Heart left ventricle (tissue), 16 donors: ENCODE measurements around the gene MESP1. TPM values are rescaled to one million over a fixed set of nuclear protein-coding genes. Genes with fewer than 3 reads are reported as not detected.

Experiments used
- ATAC-seq, 4 donors: fragments of 200-7000 bp; cut with Tn5 transposase; one replicate each; pipeline ENCODE4 v1.9.1; 2020 to 2022; ENCODE audit warnings: moderate library complexity in 4 of 4, mild to moderate bottlenecking in 3 of 4, moderate number of reproducible peaks in 1 of 4
- DNase-seq, 5 donors: peaks; one replicate each; pipeline ENCODE4 v3.0.0-alpha.2; 2020
- H3K27ac ChIP-seq, 12 donors: fragments of 200-600 bp; sonication (generic) in 4 of 12; one replicate each; pipeline versions ENCODE4 v1.5.0 to v1.8.0; 2016 to 2022; ENCODE audit warnings: mild to moderate bottlenecking in 2 of 12
- H3K27me3 ChIP-seq, 9 donors: fragments of 200-600 bp; sonication (generic) in 2 of 9; one replicate each; pipeline versions ENCODE4 v1.5.1 to v1.8.0; 2016 to 2022; ENCODE audit warnings: mild to moderate bottlenecking in 3 of 9
- H3K36me3 ChIP-seq, 9 donors: fragments of 200-600 bp; sonication (generic) in 2 of 9; one replicate each; pipeline versions ENCODE4 v1.5.0 to v1.8.0; 2018 to 2022; ENCODE audit warnings: mild to moderate bottlenecking in 2 of 9
- H3K4me1 ChIP-seq, 12 donors: fragments of 200-600 bp; sonication (generic) in 4 of 12; one replicate each; pipeline versions ENCODE4 v1.5.0 to v1.8.0; 2016 to 2022; ENCODE audit warnings: mild to moderate bottlenecking in 3 of 12
- H3K4me3 ChIP-seq, 12 donors: fragments of 200-600 bp; sonication (generic) in 4 of 12; one replicate each; pipeline versions ENCODE4 v1.5.0 to v1.8.0; 2017 to 2022; ENCODE audit warnings: mild to moderate bottlenecking in 9 of 12, moderate library complexity in 4 of 12
- H3K9me3 ChIP-seq, 12 donors: fragments of 200-600 bp; sonication (generic) in 4 of 12; one replicate each; pipeline versions ENCODE4 v1.5.0 to v1.8.0; 2016 to 2022; ENCODE audit warnings: mild to moderate bottlenecking in 1 of 12
- CTCF ChIP-seq, 12 donors: fragments of 200-600 bp; sonication (generic) in 4 of 12; IDR thresholded peaks; one replicate each; pipeline versions ENCODE4 v1.5.0 to v1.8.0; 2018 to 2022; ENCODE audit warnings: antibody characterized with exemption in 12 of 12, mild to moderate bottlenecking in 5 of 12
- POLR2A ChIP-seq, 2 donors: fragments of 450-650 bp; IDR thresholded peaks; one replicate each; pipeline ENCODE4 v1.6.1; 2017; ENCODE audit warnings: antibody characterized with exemption in 2 of 2, mild to moderate bottlenecking in 2 of 2, moderate library complexity in 2 of 2
- WGBS, 4 donors: extraction: QIAGEN DNeasy Blood & Tissue Kit in 2 of 4; methylation state at CpG; one replicate each; pipeline versions ENCODE4 v1.1.5 to v1.1.7; 2013 to 2018; 5-methylcytosine and 5-hydroxymethylcytosine counted together
- intact Hi-C, 10 donors: fragments of 100-400 bp; cut with DNase I; formaldehyde crosslinking; loops; one replicate each; pipeline versions ENCODE4 v1.11.1 to v1.14.2; 2022
- polyA plus RNA-seq, 2 donors: library from polyadenylated mRNA; stranded (reverse); fragments of 200-250 nt; gene quantifications; one replicate each; pipeline ENCODE4 v1.2.3, GENCODE V29; 2013
- total RNA-seq, 9 donors: library from RNA; depleted of rRNA in 2 of 9; stranded (reverse); fragments of >200 nt in 2 of 9; fragmentation: NEBNext Ultra II Directional in 3 of 9; extraction: Animal tissue kit (Norgen Biotek cat#: 25700) in 3 of 9; gene quantifications; one replicate each; pipeline versions ENCODE4 v1.1.0 to v1.2.4, GENCODE V29; 2016 to 2023
- donor health status: ischemic (EF 13 %, LVEDD 7.1; RV severe dilation, severe dysfunction).
- donor health status: healthy with polysubstance abuse.
- donor health status: DM: no; HTN: yes; CAD: no.
- donor health status: DM: no; HTN: no; CAD: no.
- donor health status: ischemic (EF 25% LVEDD 6.9; RV normal size, moderate dysfunction).
- donor health status: ischemic (EF 25% LVEDD 5.7; RV mildly dilated, moderate dysfunction).
- donor health status: healthy.
- donor health status: DM: yes; HTN: yes; CAD: no.
- donor health status: ischemic (EF 35%, LVEDD 5.7; RV mildly dilated, moderate dysfunction).
- donor health status: nonischemic (EF 11% LVEDD 7.7; RV severe dilation, severe dysfunction).
- donor health status: DM: yes; HTN: yes; CAD: no.
- donor health status: PGD.
- donor health status: ischemic (EF 29% LVEDD 5.4; RV normal size, mild dysfunction).
- donor health status: nonischemic (EF 23%, LVEDD 6.1; RV moderate dilation, normal function).

Gene MESP1
- total and polyA plus RNA-seq, 11 donors, result 0.43 to 6.9 (median 5.1) TPM

- Histone ChIP-seq H3K27ac (peak overlapping the region in 1 of 12 donors; percentile 81), H3K4me3 (peak overlapping the region in 3 of 12 donors; percentile 62 to 72 (median 72)), H3K27me3 (peaks cover 0 to 35% (median 4%) of the 10 kb centered on the region in 9 donors), H3K36me3 (no peaks in the 10 kb centered on the region), H3K9me3 (no peaks in the 10 kb centered on the region), H3K4me1 (peaks cover 0 to 18% (median 12%) of the 10 kb centered on the region in 12 donors)
- DNase-seq (no peak), ATAC-seq (no peak)
- TF ChIP-seq POLR2A (IDR thresholded peaks at IDR 0.05) (no peak), CTCF (IDR thresholded peaks at IDR 0.05) (no peak)
- intact Hi-C loops, result loop anchor here in 1 of 10 donors (10.0 kb wide), 1 partner anchor 105 kb away; no protein-coding TSS in a partner anchor
- 72 to 87% (median 73%) methylated on average over 3 to 4 of the region's 4 CpGs for WGBS, 4 donors
Measured at GRCh38 chr15:89749526-89749925, 1.5 kb downstream of the MESP1 start.

GRCh38 chr15:89749054-89749453 lies 2.0 kb downstream of the MESP1 start:
- Histone ChIP-seq H3K4me3 (no peak overlapping the region), H3K27me3 (peaks cover 0 to 40% (median 4%) of the 10 kb centered on the region in 9 donors), H3K27ac (peak overlapping the region in 1 of 12 donors; percentile 81), H3K4me1 (peaks cover 0 to 18% (median 12%) of the 10 kb centered on the region in 12 donors), H3K9me3 (no peaks in the 10 kb centered on the region), H3K36me3 (no peaks in the 10 kb centered on the region)
- no peak for TF ChIP-seq POLR2A (IDR thresholded peaks at IDR 0.05)
- TF ChIP-seq CTCF (IDR thresholded peaks at IDR 0.05), result no peak
- 84 to 90% (median 87%) methylated on average over 7 of the region's 7 CpGs for WGBS, 4 donors
- intact Hi-C loops, result loop anchor here in 1 of 10 donors (10.0 kb wide), 1 partner anchor 104 kb away; no protein-coding TSS in a partner anchor
- ATAC-seq (no peak), DNase-seq (no peak)

DNA sequence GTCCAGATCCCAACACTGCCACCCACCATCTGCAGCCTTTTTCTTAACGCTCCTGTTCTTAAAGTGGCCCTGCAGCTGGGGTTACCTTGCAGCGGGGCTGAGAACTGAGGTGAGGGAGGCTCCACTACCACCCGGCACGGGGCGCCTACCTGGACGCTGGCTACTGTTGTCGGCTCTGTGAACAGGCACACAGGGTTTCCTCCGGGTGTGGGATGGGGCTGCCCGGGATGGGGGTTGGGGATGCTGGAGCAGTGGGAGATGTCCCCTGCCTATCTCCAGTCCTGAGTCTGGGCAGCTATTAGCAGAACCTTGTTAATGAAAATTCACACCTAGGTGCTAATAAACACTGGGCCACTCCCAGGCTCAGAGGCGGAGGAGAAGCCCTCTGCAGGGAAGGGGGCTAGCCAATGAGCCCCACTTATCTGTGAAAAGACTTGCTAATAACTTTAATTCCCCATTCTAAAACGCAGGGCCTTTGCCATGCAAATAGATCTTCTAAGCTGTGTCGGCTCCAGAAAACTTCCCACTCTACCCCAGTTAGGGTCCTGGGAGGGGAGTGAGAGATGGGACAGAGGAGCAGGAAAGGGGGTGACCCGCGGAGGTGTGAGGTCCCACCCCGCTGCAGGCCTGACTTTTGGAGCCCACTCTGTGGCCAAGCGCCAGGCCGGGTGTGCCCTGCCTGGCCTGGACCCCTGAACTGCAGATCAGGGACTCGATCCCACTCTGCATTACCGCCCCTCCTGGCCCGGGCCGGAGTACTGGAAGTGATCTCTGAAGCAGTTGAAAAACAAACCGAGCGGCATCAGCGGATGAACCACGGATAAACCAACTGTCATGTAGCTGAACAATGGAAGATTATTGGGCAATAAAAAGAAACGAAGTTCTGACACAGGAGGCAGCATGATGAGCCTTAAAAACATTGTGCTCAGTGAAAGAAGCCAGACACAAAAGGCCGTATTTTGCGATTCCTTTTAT lies 3.1 kb downstream of the MESP1 start:
- WGBS, 4 donors, result 51 to 64% (median 54%) methylated on average over 24 to 28 of the region's 28 CpGs
- Histone ChIP-seq H3K4me1 (peaks cover 0 to 18% (median 12%) of the 10 kb centered on the region in 12 donors), H3K36me3 (no peaks in the 10 kb centered on the region), H3K27ac (peak overlapping the region in 1 of 12 donors; percentile 81), H3K4me3 (no peak overlapping the region), H3K27me3 (peaks cover 0 to 42% (median 4%) of the 10 kb centered on the region in 9 donors), H3K9me3 (no peaks in the 10 kb centered on the region)
- DNase-seq, result no peak
- intact Hi-C loops, result loop anchor here in 1 of 10 donors (10.0 kb wide), 1 partner anchor 103 kb away; no protein-coding TSS in a partner anchor
- TF ChIP-seq POLR2A (IDR thresholded peaks at IDR 0.05) (no peak), CTCF (IDR thresholded peaks at IDR 0.05) (no peak)
- ATAC-seq, result no peak

GRCh38 chr15:89746386-89746780 lies 4.7 kb downstream of the MESP1 start:
- WGBS, 4 donors, result 79 to 83% (median 81%) methylated on average over 9 of the region's 9 CpGs

More at GRCh38 chr15:89746386-89746780, 4.7 kb downstream of the MESP1 start:
- intact Hi-C loops, result loop anchor here in 1 of 10 donors (10.0 kb wide), 1 partner anchor 102 kb away; no protein-coding TSS in a partner anchor
- Histone ChIP-seq H3K36me3 (no peaks in the 10 kb centered on the region), H3K9me3 (no peaks in the 10 kb centered on the region), H3K27me3 (peaks cover 0 to 42% (median 4%) of the 10 kb centered on the region in 9 donors), H3K4me3 (no peak overlapping the region), H3K27ac (no peak overlapping the region), H3K4me1 (peaks cover 0 to 17% (median 11%) of the 10 kb centered on the region in 12 donors)
- ATAC-seq, result no peak
- TF ChIP-seq POLR2A (IDR thresholded peaks at IDR 0.05), result no peak
- TF ChIP-seq CTCF (IDR thresholded peaks at IDR 0.05), result no peak
- no peak for DNase-seq
